Measurements from ENCODE around the gene CCDC78.
"Not testable (repeated sequence)": the region's sequence is repeated elsewhere in the genome, so short reads cannot be mapped to it uniquely, and the experiment has no call there.

Gene CCDC78

DNA sequence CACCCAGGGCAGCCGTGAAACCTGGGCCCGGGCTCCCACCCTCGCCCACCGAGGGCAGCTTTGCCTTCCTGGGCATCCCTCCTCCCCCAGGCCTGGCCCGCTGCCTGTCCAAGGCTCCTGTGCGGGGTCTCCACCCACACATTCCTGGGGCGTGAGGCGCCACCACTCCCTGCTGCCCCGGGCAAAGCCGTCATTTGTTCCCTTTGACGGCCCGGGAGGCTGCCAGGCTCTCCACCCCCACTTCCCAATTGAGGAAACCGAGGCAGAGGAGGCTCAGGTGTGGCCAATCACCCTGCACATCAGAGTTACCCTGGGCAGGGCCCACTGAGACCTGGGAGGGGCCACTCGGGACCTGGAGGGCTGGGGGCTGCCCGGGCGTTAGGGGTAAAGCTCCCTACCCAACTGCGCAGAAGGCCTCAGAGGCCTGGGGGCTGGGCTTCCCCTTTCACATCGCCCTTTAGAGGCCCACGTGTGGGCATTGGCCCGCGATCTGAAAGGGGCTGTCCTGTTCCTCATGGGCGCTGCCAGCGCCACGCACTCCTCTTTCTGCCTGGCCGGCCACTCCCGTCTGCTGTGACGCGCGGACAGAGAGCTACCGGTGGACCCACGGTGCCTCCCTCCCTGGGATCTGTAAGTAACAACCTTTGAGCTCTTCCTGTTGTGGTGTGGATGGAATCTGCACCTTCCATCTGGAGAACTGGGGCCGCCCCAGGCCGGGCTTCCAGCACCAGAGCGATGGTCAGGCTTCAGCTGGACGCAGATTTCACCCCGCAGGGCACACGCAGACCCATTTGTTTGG is 34.5 kb upstream of the CCDC78 start, which contains the start of gene MSLN:
MSLN (plus strand) TSS at position 190 of the 799 bp plus-strand sequence. CDS start 1,947 bp downstream, outside the sequence.
- no peak for DNase-seq (ENCODE audit: low spot score)

- no peak for DNase-seq (ENCODE audit: low spot score)
Observed at GRCh38 chr16:760065-760464, 33.8 kb upstream of the CCDC78 start.

- no peak for DNase-seq (ENCODE audit: low spot score)
Observed at GRCh38 chr16:759110-759910, 33.1 kb upstream of the CCDC78 start.

GRCh38 chr16:756428-756827 is 30.2 kb upstream of the CCDC78 start:
- no peak for DNase-seq (ENCODE audit: low spot score)

GRCh38 chr16:754656-755055 is 28.4 kb upstream of the CCDC78 start:
- no peak for DNase-seq (ENCODE audit: low spot score)

DNA sequence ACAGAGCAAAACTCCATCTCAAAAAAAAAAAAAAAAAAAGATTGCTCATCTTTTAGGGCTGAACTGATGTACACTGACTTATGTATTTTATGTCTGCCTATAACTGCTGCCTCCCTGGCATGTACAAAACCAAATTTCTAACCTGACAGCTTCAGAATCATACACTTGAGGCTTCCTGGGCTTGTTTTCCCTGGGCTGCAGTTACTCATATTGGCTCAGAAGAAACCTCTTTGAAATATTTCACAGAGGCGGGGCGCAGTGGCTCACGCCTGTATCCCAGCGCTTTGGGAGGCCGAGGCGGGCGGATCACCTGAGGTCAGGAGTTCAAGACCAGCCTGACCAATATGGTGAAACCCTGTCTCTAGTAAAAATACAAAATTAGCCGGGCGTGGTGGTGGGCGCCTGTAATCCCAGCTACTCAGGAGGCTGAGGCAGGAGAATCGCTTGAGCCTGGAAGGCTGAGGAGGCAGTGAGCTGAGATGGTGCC is 27.9 kb upstream of the CCDC78 start:
- DNase-seq (ENCODE audit: low spot score): not testable (repeated sequence)

GRCh38 chr16:752007-752312 is 25.7 kb upstream of the CCDC78 start:
- no peak for DNase-seq (ENCODE audit: low spot score)

DNA sequence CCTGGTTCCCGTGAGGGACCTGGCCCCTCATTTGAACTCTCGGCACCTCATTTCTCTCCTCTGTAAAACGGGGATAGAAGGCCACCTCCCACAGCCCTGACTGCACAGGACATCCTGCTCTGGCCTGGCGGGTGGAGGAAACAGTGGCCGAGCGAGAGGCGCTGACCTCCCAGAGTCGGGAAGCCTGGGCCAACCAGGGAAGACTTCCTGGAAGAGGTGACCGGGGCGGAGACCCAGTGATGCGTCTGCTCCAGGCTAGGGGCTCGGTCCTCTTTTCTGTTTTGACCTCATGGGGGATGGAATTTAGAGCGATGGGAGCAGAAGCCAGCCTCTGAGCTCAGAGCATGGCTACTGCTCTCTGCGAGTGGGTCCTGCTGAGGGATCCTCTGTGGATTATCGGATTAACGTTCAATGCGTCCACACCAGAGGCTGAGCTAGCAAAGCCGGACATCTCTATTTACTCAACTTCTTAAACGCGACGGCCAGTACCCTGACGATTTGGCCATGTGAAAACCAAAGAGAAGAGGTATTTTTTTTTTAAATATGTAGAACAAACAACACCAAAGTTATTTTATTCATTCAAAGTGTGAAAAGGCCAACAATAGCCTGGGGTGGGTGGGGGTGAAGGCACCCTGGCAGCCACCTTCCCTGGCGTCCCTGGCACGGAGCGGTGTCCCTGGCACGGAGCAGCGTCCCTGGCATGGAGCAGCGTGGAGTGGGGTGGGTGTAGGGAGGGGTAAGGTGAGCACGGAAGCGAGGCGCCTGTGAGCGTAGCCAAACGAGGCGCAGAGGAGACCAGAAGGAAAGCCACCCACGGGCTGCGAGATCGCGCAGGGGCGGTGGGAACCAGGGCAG is 25.1 kb upstream of the CCDC78 start:
- no peak for DNase-seq (ENCODE audit: low spot score)

DNA sequence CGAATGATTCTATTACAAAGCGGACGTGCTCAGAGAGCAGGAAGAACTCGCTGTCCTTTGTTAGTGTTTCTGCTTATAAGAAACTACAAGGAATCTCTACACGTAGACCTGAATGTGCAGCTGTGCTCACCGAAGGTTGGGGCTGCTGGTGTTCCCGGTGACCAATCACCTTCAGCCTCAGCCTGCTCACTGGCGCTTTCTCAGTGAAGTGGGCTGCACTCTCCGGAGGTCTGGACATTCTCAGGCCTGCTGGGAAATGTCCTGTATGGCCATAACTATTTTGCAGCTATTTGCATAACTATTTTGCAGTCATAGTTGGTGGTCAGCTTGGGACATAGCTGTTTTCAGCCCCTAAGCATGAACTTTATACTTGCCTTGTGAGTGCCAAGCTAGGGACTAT is 24.2 kb upstream of the CCDC78 start:
- DNase-seq (ENCODE audit: low spot score): no peak

DNA sequence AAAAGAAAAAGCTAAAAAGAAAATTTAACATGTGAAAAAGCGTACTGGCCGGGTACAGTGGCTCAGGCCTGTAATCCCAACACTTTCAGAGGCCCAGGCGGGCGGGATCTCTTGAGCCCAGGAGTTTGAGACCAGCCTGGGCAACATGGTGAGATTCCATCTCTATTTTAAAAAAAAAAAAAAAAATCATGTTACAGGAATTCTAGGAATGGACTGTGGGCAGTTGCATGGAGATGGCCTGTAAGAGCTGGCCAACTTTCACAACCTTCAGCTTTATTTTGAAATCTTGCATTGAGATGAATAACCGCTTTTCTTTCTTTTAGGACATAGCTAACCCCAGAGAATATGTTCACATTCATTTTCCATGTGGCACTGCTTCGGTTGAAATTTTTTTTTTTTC is 22.8 kb upstream of the CCDC78 start:
- no peak for DNase-seq (ENCODE audit: low spot score)

- DNase-seq (ENCODE audit: low spot score): no peak
Observed at GRCh38 chr16:747978-748746, 21.9 kb upstream of the CCDC78 start.

DNA sequence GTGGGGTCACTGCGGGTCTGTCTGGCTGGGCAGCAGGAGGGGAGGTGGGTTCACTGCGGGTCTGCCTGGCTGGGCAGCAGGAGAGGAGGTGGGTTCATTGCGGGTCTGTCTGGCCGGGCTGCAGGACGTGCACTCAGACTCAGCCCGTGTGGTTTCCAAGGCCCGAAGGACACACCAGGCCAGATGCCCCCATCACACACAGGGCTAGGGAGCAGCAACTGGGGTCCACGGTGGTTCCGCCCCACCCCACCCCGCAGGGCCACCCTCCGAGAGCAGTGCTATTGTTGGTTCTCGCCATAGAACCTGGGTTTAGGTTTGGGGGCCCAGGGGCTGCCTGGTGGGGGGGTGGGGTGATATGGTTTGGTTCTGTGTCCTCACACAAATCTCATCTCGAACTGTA is 20.4 kb upstream of the CCDC78 start:
- no peak for DNase-seq (ENCODE audit: low spot score)

- no peak for DNase-seq (ENCODE audit: low spot score)
Observed at GRCh38 chr16:745739-746138, 19.5 kb upstream of the CCDC78 start.

DNA sequence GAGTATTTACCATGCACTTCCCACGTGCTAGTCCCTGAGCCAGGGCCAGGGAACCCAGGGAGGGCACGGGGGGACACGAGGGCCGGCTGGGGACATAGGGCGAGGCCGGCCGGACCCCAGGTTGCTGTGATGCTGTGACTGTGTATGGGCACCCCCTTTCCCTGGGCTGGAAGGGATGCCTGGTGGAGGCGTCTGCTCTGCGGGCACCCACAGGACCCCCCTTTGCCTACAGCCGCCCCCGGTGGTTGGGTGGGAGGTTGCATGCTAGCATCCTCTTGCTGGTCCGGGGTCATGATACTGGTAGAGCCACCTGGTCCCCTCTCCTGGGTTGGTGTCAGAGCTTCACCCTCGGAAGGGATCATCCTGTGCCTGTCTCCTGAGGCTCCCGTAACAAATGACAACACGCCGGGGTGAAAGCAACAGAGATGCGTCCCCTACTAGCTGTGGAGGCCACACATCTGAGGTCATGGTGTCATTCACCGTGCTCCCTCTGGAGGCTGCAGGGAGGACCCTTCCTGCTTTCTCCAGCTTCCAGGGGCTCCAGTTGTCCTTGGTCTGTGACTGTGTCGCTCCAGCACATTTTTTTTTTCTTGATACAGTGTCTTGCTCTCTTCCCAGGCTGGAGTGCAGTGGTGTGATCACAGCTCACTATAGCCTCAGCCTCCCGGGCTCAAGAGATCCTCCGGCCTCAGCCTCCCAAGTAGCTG is 17.7 kb upstream of the CCDC78 start:
- no peak for DNase-seq (ENCODE audit: low spot score)

- DNase-seq (ENCODE audit: low spot score): not testable (repeated sequence)
Observed at GRCh38 chr16:742894-743293, 16.7 kb upstream of the CCDC78 start.

DNA sequence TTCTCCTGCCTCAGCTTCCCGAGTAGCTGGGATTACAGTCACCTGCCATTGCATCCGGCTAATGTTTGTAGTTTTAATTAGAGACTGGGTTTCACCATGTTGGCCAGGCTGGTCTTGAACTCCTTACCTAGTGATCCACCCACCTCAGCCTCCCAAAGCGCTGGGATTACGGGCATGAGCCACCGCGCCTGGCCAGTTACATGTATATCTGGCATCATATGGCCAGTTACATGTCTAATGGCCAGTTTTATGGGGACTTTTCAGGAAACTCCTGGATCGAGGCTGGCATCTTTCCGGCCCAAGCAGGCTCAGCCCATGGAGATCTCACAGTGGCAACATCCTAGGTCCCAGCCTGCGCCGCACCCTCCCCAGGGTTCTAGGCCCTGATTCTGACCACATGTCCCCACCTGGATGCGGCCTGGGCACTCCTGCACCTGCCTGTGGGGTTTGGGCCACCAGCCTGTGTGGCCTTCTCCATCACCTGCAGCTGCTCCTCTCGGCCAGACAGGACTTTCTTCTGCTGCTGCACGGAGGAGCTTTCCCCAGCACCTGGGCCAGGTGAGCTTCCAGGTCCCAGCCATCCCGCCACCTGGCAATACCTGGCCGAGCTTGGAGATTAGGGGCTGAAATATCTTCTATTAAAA is 15.9 kb upstream of the CCDC78 start:
- DNase-seq (ENCODE audit: low spot score): no peak

DNA sequence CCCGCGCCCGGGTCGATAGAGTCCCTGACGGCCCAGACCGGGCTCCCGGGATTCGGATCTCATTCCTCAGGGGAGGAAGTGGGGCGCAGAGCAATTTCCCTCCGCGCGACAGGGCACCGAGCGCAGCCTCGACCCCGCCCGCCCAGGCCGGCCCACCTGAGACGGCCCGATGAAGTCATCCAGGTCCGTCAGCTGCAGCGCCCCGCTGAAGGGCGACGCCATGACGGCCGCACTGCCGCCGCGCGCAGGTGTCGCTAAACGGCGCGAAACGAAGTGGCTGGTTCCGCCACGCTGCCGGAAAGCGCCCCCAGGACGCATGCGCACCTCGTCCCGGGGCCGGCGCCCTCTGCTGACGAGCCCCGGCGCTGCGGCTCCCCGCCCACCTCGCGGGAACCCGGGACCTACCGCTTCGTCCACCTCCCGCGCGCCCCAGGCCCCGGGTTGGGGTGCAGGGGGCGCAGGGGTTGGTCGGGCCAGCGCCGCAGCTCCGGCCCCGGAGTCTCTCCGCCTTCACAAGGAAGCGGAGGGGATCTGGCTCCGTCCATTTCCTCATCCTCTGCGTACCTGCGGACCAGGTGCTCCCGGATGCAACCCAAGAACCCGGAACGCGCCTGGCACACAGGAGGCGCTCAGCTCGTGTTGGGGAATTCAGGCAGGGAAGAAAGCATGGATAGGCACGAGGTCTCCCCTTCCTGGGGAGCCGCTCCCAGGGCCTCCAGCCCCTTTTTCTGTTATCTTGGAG is 14.7 kb upstream of the CCDC78 start, which contains the start of gene CIAO3:
CIAO3 (minus strand) TSS at position 234 of the 742 bp plus-strand sequence; CDS start at position 222, 12 bp downstream.
- peak; percentile 90 for DNase-seq (ENCODE audit: low spot score)

DNA sequence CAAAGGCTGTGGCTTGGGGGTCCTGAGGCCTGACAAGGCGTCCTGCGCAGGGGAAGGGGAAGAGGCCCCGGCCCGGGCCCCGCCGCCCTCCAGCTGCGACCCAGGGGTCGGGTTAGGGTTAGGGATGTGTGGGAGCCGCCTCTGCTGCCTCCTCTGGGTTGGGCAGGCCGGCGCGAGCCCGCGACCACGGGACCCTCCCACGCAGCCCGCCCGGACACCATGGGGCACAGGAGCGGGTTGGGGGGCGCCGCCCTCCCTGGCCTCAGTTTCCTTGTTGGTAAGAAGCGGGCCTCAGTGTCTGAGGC is 14.2 kb upstream of the CCDC78 start:
- no peak for DNase-seq (ENCODE audit: low spot score)

DNA sequence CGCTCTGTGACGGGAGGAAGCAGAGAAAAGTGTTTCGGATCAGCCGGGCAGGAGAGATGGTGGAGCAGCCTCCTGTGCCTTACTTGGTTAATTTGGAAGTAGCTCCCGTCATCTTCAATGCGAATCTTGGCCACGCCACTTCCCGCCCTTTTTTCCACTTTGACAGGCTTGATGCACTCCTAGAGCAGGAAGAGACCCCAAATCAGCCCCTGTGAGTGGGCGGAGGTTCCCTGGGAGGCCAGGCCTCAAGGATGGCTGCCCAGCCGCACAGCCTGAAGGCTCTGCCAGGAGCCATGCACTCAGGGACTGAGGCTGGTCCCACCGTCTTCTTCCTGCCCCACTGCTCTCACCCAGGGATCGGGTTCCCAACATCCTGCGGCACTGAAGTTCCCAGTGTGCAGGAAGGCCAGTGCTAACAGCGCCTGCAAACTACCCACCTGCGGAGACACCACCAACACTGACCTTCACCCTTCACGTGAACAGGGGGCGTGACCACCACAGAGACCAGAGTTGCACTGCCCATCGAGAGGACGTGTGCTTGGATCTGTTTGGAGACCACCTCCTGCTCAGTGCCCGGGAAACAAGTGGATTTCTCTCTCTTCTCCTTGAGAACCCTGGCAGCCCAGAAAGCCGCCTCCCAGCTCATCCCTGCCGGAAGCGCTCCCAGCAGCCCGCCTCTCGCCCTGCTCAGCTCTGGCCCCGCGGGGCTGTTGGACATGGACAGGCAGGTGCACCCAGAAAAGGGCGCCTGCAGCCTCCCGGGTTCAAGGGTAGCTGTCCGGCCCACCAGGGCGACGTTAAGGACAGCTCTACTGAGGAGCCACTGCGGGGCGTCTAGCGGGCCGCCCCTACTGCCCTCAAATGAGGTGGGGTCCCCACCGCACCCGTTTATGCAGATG is 13.6 kb upstream of the CCDC78 start:
- DNase-seq (ENCODE audit: low spot score): no peak
